Mononuclear cell (primary cell): ENCODE measurements around the gene RPN2. TPM values are rescaled to one million over a fixed set of nuclear protein-coding genes. Genes with fewer than 3 reads are reported as not detected.

ENCODE experiments used
- H3K27me3 ChIP-seq: 2 replicates; pipeline ENCODE4 v1.6.0; 2011; ENCODE audit warnings: low read length, control low read depth; ENCODE audit not compliant: insufficient read depth
- H3K4me1 ChIP-seq: 2 replicates; pipeline ENCODE4 v1.5.1; 2011; ENCODE audit warnings: mild to moderate bottlenecking, low read length, control low read depth; ENCODE audit not compliant: insufficient read depth
- H3K4me3 ChIP-seq: 2 replicates; pipeline ENCODE4 v1.5.1; 2011; ENCODE audit warnings: mild to moderate bottlenecking, low read length, moderate library complexity
- H3K9me3 ChIP-seq: 2 replicates; pipeline ENCODE4 v1.5.1; 2011; ENCODE audit warnings: low read depth, mild to moderate bottlenecking, control low read depth, low read length
- total RNA-seq: library from RNA; depleted of rRNA; stranded (reverse); fragments of >200 nt; gene quantifications from one replicate; pipeline ENCODE4 v1.2.3, GENCODE V29; 2012

Gene RPN2
- total RNA-seq, 1 donor: 124 TPM

DNA sequence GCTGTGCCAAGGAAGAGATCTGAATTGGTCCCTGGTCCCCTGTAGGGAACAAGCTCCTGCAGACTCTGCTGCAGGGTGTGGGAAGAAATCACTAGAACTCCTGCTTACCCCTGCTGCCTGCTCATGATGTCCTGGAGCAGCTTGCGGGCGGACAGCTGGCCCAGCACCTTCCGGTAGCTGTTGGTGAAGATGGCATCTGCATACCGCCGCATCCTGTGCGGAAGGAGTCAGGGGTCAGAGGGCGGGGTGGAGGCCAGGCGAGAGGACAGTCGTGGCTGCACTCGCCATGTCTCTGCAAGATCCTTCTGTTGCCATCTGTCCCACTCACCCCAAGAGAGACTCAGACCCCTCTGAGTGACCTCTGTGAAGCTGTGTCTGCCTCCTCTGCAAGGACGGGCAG is 77.2 kb downstream of the RPN2 start:
- Histone ChIP-seq H3K4me3 (no peak overlapping the region), H3K4me1 (no peaks in the 10 kb centered on the region), H3K27me3 (no peaks in the 10 kb centered on the region), H3K9me3 (no peaks in the 10 kb centered on the region)

- no peak overlapping the region for H3K4me3 ChIP-seq
- no peaks in the 10 kb centered on the region for H3K4me1 ChIP-seq
- H3K9me3 ChIP-seq: no peaks in the 10 kb centered on the region
- H3K27me3 ChIP-seq: no peaks in the 10 kb centered on the region
These were observed 78.4 kb downstream of the RPN2 start for GRCh38 chr20:37257530-37257929.

DNA sequence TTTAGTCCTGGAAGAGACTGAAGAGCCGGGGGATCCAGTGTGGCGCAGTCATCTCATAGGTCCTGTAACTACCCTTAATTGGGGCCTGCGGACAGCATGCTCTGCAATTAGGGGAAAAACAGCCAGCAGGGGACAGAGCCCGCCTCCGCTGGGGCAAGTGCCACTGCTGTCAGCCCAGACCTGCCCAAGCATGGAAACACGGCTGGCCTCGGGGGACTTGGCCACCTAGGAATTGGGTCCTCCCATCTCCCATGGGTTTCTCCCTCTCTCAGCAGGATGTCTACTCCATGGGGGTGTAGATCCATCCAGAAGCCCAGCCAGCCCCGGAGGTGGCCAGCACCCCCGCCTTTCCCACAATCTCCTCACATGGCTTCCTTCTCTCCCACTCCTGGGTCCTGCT is 78.9 kb downstream of the RPN2 start:
- H3K27me3 ChIP-seq: no peaks in the 10 kb centered on the region
- no peaks in the 10 kb centered on the region for H3K4me1 ChIP-seq
- no peak overlapping the region for H3K4me3 ChIP-seq
- H3K9me3 ChIP-seq: no peaks in the 10 kb centered on the region

DNA sequence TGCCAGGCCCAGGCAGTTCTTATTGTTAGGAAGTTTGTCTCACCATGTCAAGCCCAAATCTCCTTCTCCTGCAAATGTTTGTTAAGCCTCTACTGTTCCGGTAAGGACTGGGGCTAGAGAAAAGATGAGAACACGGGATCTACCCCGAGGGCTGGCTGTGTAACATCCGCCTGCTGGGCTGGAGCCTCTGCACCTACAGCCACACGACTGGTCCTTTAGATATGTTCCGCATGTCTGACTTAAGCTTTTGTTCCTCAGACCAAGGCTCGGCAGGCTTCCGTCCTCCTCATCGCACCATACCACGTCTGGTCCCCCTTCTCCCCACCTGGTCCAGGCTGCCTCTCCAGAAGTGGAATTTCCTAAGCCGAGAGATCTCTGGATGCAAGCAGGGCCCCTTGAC is 79.9 kb downstream of the RPN2 start:
- H3K4me3 ChIP-seq: no peak overlapping the region
- H3K27me3 ChIP-seq: no peaks in the 10 kb centered on the region
- no peaks in the 10 kb centered on the region for H3K4me1 ChIP-seq
- no peaks in the 10 kb centered on the region for H3K9me3 ChIP-seq

DNA sequence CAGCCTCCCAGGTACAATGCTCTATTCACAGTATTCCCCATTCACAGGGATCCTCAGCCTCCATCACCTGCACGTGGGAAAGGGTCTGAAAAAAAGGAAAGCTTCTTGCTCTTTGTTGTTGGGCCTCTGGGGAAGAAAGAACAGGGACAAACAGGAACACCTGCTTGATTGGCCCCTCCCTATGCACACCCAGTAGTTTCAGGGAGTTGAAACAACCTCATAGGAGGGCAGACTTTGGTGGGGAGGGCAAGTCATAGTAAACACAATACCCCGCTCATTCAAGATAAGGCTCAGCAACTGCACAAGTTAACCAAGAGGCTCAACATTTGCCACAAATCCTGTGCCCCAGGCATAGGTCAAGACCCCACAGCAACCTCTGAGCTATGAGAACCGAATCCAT is 80.7 kb downstream of the RPN2 start:
- Histone ChIP-seq H3K4me1 (peaks cover 4% of the 10 kb centered on the region), H3K4me3 (no peak overlapping the region), H3K27me3 (no peaks in the 10 kb centered on the region), H3K9me3 (no peaks in the 10 kb centered on the region)

GRCh38 chr20:37260923-37261322 is 81.8 kb downstream of the RPN2 start:
- H3K4me1 ChIP-seq: peaks cover 6% of the 10 kb centered on the region
- no peaks in the 10 kb centered on the region for H3K27me3 ChIP-seq
- no peaks in the 10 kb centered on the region for H3K9me3 ChIP-seq
- no peak overlapping the region for H3K4me3 ChIP-seq

DNA sequence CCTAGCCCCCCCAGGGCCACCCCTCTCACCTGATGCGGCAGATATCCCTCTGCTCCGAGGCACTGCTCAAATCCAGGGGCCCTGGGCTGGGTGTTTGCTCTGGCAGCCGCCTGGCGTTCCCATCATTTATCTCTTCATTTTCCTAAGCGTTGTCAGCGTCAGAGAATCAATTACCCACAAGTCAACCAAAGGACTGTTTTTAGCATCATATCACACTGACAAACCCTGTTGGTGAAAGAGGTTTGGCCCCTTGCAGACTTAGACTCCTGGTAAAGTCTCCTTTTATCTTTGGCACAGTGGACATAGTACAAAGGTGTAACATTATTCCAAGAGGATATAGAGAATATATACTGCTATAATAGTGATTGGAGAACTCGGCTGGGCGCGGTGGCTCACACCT is 82.6 kb downstream of the RPN2 start, which contains the start of gene GHRH:
TSS of gene GHRH (minus strand) at position 101 of the 400 bp plus-strand sequence. CDS start 4,925 bp downstream, outside the sequence.
- Histone ChIP-seq H3K9me3 (no peaks in the 10 kb centered on the region), H3K4me3 (no peak within 1 kb of the TSS), H3K4me1 (peaks cover 6% of the 10 kb centered on the region), H3K27me3 (no peaks in the 10 kb centered on the region)

DNA sequence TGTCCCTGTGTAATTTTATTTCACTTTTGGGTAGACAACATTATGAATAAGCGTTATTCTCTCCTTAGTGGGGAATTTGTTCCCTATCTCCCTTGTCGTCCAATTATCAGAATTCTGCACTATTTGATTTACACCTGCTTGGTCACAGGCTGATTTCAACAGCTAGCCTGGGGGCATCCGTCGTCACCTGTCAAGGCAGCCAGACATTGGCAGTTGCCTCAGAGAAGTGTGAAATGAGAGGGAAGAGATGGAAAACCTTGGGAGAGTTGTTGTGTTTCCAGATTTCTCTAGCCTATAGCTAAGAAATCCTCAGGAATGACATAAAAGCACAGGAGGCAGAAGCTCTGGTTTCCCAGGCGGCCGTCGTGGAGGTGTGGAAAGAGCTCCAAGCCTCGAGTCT is 83.4 kb downstream of the RPN2 start:
- Histone ChIP-seq H3K4me3 (no peak overlapping the region), H3K27me3 (no peaks in the 10 kb centered on the region), H3K4me1 (peaks cover 6% of the 10 kb centered on the region), H3K9me3 (no peaks in the 10 kb centered on the region)

- Histone ChIP-seq H3K4me1 (peaks cover 6% of the 10 kb centered on the region), H3K27me3 (no peaks in the 10 kb centered on the region), H3K4me3 (no peak overlapping the region), H3K9me3 (no peaks in the 10 kb centered on the region)
These were observed 84.6 kb downstream of the RPN2 start for GRCh38 chr20:37263686-37264085.

DNA sequence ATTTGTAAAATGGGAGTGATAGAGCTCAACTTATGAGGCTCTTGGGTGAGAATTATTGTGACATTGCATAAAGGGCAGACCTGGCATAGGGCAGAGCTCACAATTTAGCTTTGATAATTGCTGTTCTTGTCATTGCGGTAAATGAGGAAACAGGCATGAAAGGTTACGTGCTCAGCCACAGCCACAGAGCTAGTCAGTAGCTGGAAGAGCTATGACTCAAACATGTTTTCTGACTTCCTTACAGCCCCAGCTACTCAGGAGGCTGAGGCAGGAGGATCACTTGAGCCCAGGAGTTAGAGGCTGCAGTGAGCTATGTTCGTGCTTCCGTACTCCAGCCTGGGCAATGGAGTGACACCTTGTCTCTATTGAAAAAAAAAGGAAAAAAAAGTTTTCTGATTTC is 86.0 kb downstream of the RPN2 start:
- H3K27me3 ChIP-seq: no peaks in the 10 kb centered on the region
- H3K4me1 ChIP-seq: peaks cover 15% of the 10 kb centered on the region
- no peaks in the 10 kb centered on the region for H3K9me3 ChIP-seq
- no peak overlapping the region for H3K4me3 ChIP-seq

GRCh38 chr20:37266940-37267666 is 88.0 kb downstream of the RPN2 start:
- Histone ChIP-seq H3K9me3 (no peaks in the 10 kb centered on the region), H3K4me1 (peaks cover 35% of the 10 kb centered on the region), H3K4me3 (no peak overlapping the region), H3K27me3 (no peaks in the 10 kb centered on the region)

- H3K4me3 ChIP-seq: no peak overlapping the region
- no peaks in the 10 kb centered on the region for H3K9me3 ChIP-seq
- no peaks in the 10 kb centered on the region for H3K27me3 ChIP-seq
- H3K4me1 ChIP-seq: peaks cover 41% of the 10 kb centered on the region
These were observed 88.7 kb downstream of the RPN2 start for GRCh38 chr20:37267667-37268313.

DNA sequence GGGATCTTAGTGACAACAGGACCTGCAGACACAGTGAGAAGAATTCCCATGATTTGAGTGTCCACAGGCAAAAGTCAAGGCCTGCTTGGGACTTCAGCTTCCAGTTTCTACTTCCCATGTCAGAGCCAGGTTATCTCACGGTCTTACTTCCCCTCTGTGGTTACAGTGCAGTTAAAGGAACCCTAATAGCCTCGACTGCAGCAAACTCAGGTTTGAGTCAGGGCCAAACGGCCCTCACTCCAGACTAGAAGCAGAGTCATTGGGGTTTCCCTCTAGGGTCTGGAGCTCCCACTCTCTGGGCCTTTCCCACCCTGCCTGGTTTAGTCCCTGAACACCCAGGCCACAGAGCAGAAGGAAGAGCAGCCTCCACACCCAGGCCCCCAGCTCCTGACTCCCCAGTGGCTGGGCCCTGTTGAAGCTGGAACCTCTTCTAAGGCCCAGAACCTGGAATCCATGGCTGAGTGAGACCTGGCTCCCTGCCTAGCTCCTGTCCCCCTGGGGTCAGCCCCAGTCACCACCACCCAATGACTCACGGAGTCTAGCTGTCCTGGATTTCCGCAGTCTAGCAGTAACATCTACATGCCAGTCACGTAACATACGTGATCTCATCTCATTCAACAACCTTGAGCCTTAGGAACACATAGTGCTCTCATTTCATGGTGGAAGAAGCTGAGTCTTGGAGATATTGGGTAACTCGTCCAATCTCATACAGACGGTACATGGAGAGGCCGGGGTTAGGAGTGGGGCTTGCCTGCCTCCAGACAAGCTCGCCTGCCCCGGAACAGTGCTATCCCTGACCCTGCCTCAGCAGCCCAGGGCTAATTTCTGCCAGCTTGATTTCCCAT is 91.7 kb downstream of the RPN2 start:
- Histone ChIP-seq H3K27me3 (no peaks in the 10 kb centered on the region), H3K4me1 (peaks cover 66% of the 10 kb centered on the region), H3K4me3 (no peak overlapping the region), H3K9me3 (no peaks in the 10 kb centered on the region)

DNA sequence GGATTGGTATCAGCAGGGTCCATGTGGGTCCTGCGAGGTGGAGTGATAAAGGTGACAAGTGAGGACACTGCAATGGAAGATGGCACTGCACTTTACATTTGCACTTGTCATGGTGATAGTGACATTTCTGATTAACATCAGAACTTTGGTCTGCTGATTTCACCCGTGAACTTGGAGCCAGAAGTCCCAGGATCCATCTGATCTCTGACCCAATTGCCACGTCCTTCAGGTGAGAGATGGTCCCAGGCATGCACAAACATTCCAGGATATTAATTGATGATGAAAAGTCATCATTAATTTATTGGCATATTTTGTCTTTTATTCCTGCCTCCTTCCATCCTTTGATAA is 92.3 kb downstream of the RPN2 start:
- Histone ChIP-seq H3K4me1 (peaks cover 72% of the 10 kb centered on the region), H3K4me3 (no peak overlapping the region), H3K27me3 (no peaks in the 10 kb centered on the region), H3K9me3 (no peaks in the 10 kb centered on the region)

- Histone ChIP-seq H3K4me3 (no peak overlapping the region), H3K9me3 (no peaks in the 10 kb centered on the region), H3K4me1 (peaks cover 87% of the 10 kb centered on the region), H3K27me3 (no peaks in the 10 kb centered on the region)
These were observed 94.9 kb downstream of the RPN2 start for GRCh38 chr20:37273988-37274387.
